GM18909 (cell line): ENCODE results near the gene HS3ST5.
"Not testable (repeated sequence)": the region's sequence is repeated elsewhere in the genome, so short reads cannot be mapped to it uniquely, and the experiment has no call there.

Source experiments
- ATAC-seq: cut with Tn5 transposase; IDR thresholded peaks from one replicate; pipeline ENCODE4 v1.9.1; 2021; ENCODE audit warnings: mild to moderate bottlenecking; ENCODE audit not compliant: unreplicated experiment, poor library complexity

Gene HS3ST5

DNA sequence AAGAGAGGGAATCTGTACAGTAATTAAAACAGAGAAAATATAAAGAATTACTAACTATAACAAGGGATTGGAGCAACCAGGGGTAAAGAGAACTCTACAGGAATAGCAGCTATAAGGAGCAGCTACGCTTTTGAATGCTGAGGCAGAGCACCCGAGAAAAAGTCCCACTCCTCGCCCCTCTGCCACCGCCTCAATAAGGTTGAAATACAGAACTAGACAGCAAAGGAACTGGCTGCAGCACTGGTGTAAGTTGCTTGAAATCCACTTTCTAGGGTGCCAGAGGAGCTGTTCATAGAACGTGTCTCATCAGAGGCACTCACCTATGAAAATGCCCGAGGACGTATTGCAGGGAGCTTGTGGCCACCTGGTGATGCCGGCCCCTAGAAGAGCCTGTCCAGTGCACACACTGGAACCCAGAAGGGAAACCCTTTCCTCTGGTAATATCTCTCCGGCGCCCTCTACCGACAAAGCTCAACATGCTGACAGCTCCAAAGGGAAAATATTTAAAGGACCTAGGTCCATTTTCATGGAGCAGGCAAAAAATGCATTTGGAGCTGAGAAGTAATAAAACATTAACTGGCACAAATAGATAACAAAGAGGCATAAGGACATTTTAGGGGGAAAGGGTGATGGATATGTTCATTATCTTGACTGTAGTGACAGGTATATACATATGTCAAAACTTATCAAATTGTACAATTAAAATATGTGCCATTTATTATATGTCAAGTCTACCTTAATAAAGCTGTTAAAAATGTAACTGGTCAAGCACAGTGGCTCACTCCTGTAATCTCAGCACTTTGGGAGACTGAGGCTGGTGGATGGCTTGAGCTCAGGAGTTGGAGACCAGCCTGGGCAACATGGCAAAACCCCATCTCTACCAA lies 234.5 kb downstream of the HS3ST5 start:
- no peak for ATAC-seq

DNA sequence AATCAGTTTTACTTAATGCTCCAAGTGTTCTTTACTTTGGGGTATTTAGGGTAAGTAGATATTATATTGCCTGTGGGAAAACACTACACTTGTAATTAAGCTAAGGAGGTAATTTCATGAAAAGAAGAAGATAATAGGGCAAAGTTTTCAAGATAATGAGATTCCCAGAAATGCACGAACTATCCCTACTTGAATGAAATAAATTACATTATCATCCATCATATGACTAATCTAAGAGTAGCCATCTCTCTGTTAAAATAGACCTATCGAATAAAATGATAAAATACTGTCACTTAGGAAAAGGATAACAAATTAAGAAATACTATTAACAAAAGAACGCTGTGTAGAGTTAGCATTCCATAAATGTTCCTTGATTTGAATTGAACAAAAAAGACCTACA lies 236.8 kb downstream of the HS3ST5 start:
- no peak for ATAC-seq

DNA sequence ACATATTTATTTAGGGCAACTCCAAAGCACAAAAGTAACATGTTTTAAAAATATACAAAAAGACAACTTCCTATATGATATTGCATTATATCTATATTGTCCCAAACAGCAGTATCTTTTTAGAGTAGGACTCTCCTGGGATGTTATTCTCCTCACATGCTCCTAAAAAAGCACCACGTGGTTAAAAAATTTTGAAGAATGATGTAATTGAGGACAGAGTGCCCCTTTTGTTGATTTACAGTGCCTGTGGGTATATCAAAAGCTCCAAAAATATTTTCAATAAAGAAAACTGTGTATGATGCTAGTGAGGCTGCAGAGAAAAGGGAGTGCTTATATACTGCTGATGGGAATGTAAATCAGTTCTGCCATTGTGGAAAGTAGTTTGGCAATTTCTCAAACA lies 241.6 kb downstream of the HS3ST5 start:
- ATAC-seq: no peak

GRCh38 chr6:114100215-114100994 lies 242.4 kb downstream of the HS3ST5 start:
- no peak for ATAC-seq

DNA sequence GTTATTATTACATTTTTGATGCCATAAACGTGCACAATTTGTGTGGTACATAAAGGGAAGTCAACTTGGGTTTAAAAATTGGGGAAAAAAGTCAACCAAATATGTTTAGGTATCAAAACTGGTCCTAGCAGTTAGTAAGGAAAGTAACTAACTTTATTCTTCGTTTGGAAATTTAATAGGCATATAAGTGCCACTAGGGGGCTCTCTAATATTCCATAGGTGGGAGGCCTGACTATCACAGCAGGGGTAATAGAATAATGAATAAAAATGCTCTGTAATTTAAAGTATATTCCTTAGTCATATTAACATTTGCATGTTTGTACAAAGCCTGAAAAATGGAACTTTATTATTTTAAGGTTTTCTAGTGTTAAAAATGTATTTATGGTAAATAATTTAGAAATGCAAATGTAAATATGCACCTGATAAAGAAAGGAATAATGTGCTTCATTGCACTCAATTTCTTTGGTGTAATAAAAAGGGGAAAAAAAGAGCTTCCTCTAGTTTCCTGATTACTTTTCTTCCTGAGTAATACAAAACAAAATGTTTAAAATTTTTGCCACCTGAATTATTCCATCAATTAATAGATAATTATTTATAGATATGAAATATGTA lies 246.2 kb downstream of the HS3ST5 start:
- peak; percentile 77 for ATAC-seq

- no peak for ATAC-seq
Measured at GRCh38 chr6:114092943-114093342, 249.9 kb downstream of the HS3ST5 start.

- no peak for ATAC-seq
Measured at GRCh38 chr6:114090626-114091025, 252.2 kb downstream of the HS3ST5 start.

- ATAC-seq: no peak
Measured at GRCh38 chr6:114087496-114087895, 255.3 kb downstream of the HS3ST5 start.

DNA sequence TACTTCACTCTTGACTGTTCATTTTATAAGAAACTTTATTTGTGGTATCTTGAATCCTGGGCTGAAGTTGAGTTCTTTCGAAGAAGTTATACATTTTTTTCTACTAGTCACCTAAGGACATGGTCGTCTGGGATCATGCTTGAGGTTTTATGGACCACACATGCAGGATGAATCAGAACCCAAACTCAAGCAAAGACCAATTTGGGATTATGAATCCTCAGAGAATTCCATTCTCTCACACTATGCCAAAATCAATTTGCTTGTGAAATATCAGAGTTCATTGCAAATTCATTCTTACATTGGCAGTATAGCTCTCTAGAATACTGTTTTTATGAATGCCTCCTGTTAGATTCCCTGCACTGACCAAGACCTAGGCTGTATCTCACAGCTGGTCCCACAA lies 257.6 kb downstream of the HS3ST5 start:
- no peak for ATAC-seq

DNA sequence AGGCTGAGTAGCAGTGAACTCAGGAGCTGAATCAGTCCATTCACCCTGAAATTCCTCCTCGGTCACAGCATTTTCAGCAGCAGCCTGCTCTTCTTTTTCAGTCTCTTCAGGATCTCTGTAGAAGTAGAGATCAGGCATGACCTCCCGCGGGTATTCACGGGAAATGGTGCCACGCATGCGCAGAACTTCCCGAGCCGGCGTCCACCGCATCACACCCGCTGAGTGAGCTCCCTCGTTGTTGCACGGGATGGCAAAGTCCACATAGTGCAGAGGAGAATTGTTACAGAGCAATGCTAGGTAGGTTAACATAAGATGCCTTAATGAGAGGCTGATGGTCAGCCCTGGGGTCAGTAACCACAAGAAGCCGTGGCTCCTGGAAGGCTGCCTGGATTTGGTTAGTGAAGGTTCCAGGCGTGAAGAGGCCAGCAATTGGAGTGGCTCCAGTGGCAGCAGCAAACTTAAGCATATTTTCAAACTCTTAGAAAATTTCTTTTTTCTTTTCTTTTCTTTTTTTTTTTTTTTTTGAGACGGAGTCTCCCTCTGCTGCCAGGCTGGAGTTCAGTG lies 258.4 kb downstream of the HS3ST5 start:
- no peak for ATAC-seq

- ATAC-seq: no peak
Measured at GRCh38 chr6:114083251-114083650, 259.6 kb downstream of the HS3ST5 start.

GRCh38 chr6:114081730-114082129 lies 261.1 kb downstream of the HS3ST5 start:
- ATAC-seq: no peak

- no peak for ATAC-seq
Measured at GRCh38 chr6:114080891-114081510, 261.8 kb downstream of the HS3ST5 start.

GRCh38 chr6:114080410-114080809 lies 262.4 kb downstream of the HS3ST5 start:
- not testable (repeated sequence) for ATAC-seq

DNA sequence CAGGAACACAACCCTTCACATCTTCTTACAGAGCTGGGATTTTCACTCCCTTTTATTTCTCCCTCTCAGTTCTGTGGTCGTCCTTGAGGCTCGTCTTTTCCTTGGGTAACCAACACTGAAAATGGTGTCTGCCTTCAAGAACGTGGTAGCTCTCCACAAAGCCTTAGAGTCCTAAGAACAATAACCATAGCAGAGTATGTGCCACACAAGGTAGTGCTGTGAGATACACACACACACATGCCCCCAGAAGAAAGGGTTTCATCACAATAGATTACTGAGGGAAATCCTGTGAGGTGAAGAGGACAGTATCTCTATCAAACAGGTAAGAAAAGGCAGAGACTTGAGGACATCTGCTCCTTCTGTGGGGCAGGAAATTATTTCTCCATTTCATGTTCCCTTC lies 267.0 kb downstream of the HS3ST5 start:
- no peak for ATAC-seq

- no peak for ATAC-seq
Measured at GRCh38 chr6:114075300-114075699, 267.5 kb downstream of the HS3ST5 start.

- no peak for ATAC-seq
Measured at GRCh38 chr6:114068771-114069170, 274.1 kb downstream of the HS3ST5 start.

DNA sequence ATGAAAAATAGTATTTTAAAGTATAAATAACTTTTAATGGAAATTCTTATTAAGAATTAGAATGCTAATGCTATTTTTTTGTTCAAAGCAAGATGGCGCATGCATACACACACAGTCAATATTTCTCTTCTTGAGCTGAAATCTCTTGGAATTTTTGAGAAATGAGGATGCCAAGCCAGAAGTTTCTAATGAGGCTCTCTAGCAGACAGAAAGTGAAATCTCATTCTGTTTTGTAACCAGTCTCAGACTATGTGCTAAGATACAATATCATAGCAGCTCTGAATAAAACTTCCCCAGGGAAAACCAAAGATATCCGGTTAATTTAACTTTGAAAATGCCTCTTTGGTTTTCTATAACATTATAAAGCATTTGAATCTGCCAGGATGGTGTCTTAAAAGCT lies 274.7 kb downstream of the HS3ST5 start:
- ATAC-seq: no peak

GRCh38 chr6:114064862-114065261 lies 278.0 kb downstream of the HS3ST5 start:
- no peak for ATAC-seq

DNA sequence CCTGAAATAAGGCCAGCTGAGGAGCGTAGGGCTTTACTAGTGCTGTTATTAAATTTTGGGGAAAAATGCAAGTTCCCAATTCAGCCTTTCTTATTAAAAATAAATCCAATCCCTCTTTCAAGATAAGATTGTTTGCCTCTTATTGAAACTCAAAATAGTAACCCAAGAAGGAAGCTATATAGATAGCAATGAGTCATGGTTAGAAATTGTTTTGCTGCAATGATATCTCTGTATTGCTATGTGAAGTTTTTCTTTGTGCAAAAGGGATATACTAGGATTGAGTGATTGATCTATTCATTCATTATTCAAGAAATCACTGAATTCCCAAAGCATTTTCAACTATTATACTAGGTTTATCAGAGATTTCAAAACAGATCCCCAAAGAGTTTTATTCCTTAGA lies 278.9 kb downstream of the HS3ST5 start:
- no peak for ATAC-seq
